HG02973 (cell line): Measurements from ENCODE around the gene DNM1L.
A peak's percentile ranks its signal among the peaks of the same experiment; 100 is the strongest.

Experiments used
- ATAC-seq: cut with Tn5 transposase; IDR thresholded peaks from one replicate; pipeline ENCODE4 v1.9.1; 2021; ENCODE audit warnings: moderate library complexity; ENCODE audit not compliant: unreplicated experiment

The DNM1L gene

DNA sequence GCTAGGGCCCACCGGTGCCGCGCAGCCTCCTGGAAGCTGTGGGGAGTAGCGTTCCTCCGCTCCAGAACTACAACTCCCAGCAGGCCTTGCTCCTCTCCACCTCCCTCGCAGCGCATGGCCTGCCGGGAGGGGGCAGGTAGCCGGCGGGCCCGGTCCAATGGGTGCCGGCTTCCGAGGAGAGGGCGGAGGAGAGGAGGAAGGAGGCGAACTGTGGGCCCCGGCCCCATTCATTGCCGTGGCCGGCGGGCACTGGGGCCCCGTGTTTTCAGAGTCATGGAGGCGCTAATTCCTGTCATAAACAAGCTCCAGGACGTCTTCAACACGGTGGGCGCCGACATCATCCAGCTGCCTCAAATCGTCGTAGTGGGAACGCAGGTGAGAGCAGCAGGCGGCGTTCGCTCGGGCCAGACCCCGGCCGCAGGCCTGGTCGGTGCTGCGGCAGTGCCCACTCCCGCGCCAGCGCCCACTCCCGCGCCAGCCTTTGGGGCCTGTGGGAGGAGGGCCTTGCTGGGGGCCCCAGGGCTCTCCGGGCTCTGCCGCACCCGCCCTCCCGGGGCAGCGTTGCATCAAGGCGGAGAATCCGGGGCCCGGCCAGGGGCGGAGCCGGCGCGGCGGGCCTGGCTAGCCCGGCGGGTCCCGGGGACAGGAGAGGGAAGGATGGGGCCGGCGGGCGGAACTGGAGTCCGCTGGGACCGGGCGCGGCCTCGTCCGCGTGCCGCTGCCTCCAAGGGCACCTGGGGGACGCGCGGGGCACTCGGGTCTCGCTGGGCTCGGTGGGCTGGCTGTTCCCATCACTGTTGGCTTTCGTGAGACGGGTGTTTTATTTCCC, at the start of gene DNM1L:
Gene DNM1L, plus strand, starts transcription at position 211 of the 829 bp plus-strand sequence. Its CDS starts 63 bp downstream, at position 274.
- ATAC-seq: peak; percentile 94

DNA sequence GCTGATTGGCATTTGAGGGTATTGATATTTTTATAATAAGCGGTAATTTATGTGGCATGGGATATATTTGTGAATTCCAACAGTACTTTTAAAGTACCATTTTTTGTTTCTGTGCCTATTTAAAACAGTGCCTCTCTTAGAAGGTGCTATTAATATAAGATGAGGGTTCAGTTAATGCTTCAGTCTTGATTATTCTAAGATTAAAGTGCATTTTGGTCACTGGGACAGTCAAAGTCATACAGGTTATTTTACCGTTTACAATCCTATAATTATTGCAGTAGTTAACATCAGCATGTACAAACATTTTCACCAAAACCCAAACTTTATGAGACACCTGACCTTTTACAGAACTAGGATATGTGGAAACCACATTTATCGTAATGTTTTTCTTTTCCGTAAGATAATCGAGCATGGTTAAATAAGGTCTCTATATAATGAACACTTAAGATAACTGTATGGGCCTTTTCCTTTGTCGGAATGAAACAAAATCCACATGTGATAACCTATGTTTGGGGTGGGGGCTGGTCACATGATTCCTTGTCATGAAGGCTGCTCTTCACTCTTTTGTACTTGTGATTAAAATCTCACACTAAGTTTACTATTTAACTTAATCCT, 37.7 kb upstream of the DNM1L start:
- ATAC-seq: no peak

DNA sequence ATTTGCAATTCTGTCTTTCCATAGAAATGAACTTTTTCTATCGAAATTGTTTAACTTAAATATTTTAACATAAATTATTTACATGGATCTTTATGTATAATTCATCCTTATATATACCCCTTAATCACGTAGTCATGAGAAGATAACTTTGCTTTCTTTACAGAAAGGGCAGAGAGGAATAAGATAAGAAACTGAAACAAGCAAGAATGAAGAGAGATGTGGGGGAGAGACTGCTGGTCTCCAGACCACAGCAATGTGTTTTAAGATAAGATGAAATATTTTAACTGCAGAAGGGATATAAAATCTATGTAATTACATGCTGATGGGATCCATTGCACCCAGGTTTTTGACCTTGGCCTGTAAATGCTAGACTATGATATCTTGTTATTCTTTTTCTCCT, 34.7 kb upstream of the DNM1L start:
- ATAC-seq: no peak

DNA sequence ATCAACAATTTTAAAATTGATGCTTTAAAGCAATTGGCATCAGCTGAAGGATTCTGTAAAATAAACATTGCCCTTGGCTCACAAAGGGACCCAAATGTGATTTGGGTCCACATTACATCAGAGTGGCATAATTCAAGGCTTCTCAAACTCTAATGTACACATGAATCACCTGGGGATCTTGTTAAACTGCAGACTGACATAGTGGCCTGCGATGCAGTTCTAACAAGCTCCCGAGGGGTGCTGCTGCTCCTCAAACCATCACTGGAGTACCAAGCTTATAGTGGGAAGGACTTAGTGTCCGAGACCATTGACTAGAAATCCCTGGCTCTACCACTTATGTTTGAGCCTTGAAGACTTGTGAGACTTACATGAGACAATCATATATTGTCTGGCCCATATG, 31.8 kb upstream of the DNM1L start:
- ATAC-seq: no peak

DNA sequence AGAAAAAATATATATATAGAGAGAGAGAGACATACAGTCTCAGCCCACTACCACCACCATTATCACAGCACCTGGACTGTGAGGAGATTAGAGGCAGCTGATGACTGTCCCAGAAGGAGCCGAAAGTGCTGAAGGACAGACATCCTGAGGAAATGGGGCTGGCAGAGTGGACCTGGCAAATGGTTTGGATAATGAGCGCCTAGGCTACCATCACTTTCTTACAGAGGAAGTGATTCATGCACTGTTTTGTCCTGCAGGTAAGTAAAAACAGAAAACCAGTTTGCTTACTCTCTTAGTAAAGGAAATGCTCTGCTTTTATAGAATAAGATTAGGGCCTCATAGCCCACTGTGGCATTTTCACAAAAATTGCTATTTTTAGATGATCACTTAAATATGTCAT, 28.6 kb upstream of the DNM1L start:
- no peak for ATAC-seq

DNA sequence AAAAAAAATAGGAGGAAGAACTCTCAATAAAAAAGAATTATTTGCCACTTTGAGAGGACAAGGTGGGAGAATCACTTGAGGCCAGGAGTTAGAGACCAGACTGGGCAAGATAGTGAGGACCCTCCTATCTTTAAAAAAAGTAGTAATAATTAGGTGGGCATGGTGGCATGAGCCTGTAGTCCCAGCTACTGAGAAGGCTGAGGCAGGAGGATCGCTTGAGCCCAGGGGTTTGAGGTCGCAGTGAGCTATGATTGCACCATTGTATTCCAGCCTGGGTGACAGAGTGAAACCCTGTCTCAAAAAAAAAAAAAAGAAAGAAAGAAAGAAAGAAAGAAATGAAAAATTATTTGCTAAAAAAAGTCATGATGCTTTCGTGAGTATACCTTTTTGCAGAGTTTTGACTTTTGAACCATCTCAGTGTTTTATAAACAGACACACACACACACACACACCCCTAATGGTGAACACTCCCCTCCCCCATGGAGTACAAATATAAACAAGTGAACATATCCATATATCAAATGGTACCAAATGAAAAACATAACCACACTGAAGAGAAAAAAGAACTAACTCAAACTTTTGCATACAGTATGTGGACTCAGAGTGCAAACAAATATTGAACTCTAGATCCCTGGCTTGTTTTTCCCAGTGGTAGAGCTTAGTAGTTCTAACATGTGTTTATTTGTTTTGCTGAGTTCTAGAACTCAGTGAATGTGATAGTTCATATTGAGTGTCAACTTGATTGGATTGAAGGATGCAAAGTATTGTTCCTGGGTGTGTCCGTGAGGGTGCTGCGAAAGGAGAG, 27.7 kb upstream of the DNM1L start:
- ATAC-seq: no peak

DNA sequence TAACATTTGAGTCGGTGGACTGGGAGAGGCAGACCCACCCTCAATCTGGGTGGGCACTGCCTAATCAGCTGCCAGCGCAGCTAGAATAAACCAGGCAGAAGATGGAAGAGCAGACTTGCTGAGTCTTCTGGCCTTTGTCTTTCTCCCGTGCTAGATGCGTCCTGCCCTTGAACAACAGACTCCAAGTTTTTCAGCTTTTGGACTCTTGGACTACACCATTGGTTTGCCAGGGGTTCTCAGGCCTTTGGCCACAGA, 27.2 kb upstream of the DNM1L start:
- ATAC-seq: no peak

DNA sequence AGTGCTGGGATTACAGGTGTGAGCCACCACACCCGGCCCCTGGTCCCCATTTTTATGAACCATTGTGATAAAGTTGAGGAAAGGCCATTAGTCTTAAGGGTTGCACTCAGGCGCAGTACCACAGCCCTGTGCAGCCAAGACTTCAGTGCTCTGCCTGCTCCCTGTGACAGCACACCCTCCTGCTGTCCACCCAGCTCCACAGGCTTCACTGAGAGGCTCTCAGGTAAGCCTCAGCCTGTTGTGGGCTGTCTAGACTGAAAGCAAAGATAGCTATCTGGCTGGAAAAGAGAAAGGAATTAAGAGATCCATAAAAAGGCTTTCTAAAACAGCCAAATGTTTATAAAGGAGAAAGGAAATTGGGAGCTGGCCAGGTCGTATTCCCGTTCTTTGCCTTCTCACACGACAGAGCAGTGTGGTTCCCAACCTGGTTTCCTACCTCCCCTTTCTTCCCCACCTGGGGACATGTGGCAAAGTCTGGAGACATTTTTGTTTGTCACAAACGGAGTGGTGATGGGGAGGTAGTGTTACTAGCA, 19.1 kb upstream of the DNM1L start:
- ATAC-seq: no peak

DNA sequence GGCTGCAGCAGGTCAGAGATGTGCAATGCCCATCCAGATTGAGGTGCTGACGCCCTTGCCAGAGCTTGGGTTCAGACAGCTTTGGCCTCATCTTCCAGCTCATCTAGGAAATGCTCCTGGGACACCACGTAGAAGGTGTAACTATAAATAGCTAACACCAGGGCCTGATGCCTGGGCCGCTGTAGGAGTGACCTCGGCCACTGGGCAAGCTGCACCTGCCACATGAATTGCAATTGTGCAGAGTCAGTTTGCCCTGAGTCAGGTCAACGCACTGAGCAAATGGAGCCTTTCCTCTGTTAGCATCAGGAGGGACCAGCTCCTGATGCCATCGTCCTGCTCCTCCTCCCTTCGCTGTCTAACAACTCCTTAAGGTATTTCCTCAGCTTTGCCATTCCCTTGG, 17.4 kb upstream of the DNM1L start:
- no peak for ATAC-seq

DNA sequence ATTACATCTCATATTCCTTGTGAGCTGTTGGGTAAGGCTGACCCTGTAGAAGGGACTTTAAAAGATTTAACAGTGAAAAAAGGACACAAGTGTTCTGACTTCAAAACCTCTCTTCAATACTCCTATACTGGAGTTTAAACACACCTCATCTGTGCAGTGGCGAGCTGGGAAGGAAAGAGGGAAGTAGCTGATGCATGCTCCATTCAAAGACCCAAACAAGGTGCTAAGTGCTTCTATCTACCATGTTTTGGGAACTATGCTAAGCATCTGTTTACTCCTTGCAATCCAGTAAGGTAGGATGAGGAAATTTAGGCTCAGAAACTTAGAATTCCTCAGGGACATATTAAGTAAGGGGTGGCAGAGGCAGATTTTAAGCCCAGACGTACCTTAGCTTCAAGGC, 16.4 kb upstream of the DNM1L start:
- no peak for ATAC-seq

DNA sequence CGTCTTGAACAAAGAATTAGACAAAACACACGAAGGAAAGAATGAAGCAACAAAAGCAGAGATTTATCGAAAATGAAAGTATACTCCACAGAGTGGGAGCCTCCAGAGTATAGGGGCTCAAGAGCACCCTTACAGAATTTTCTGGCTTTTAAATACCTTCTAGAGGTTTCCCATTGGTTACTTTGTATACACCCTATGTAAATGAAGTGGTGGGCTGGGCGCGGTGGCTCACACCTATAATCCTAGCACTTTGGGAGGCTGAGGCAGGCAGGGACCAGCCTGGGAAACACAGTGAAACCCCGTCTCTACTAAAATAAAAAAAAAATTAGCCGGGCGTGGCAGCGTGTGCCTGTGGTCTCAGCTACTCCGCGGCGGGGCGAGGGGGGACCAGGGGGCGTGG, 13.1 kb upstream of the DNM1L start:
- ATAC-seq: no peak

DNA sequence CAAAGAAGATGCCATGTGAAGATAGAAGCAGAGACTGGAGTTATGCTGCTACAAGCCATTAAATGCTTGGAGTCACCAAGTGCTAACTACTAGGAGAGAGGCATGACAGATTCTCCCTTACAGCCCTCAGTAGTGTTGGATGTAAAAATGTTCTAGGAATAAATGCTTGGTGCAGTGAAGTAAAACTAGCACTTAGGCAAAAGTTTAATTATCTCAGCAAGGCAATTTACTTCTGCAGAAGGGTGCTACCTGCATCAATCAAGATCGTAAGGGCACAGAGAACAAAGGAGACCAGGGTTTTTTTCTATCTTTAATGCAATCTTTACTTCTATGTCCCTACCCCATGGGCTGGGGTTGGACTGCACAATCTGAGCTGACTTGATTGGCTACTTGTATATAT, 9.5 kb upstream of the DNM1L start:
- ATAC-seq: no peak

DNA sequence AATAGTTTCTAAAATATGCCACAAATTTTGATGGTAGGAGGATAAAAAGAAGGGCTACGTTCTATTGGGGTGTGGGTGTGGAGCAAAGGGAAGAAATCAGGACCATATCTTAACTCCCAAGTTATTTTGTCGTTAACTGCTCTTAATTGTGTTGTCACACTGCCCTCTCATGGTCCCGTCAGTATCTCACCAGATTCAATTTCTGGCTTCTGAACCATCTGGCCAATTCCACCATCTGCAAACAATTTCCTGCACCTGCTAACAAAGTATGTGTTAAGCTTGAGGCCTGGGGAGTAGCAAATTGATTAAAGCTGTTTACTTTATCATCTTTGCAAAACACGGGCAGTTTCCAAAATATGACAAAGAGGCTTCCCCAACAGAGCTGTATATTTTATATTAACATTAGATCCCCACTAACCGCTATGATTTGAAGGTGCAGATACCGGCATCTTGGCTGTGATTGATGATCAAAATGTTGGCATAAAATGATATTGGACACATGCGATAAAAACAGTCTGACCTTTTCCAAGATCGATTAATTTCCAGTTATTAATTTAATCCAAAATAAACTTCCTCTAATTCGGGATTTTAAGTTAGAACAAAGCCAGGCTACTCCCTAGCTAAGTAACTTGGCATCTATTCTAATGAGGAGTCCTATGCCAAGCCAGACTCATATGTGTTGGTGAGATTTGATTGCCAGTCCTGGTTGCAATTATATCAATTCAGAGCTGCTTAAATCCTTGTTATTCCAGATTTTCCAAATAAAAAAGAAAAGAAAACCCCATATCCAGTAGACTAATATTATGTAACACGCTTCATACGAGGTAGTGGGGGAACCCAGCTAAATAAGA, 6.9 kb upstream of the DNM1L start:
- ATAC-seq: no peak

DNA sequence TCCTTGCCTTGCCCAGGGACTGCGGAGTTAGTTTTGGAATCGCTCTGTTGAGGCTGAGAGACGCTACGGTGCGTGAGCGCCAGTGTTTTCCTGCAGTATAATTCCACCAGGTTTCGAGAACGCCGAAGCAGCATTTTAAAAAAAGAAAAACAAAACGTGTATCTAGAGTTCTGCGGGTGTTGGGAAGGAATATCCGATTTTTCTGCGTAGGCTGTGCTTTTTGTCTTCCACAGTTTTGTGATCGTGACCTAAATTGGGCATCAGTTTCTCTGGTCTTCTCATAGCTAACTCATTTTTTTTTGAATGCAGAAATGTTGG, 778 bp downstream of the DNM1L start:
- no peak for ATAC-seq

DNA sequence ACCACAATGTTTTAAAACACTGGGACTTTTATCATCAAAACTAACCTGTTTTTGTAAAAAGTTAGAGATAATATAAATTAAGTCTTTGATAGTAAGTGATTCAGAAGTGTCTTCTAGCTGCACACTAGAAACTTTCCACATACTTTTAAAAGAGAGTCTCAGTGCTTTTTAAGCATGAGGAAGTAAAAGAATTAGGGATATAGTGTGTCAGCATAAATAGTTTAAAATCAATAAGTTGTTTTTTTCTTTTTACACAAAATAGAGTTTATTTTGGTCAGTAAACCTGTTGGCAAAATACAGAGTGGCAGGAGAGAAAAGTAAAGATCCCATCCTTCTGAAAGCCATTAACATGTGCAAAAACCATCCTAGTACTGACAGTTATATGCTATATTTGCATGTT, 1.7 kb downstream of the DNM1L start:
- no peak for ATAC-seq

DNA sequence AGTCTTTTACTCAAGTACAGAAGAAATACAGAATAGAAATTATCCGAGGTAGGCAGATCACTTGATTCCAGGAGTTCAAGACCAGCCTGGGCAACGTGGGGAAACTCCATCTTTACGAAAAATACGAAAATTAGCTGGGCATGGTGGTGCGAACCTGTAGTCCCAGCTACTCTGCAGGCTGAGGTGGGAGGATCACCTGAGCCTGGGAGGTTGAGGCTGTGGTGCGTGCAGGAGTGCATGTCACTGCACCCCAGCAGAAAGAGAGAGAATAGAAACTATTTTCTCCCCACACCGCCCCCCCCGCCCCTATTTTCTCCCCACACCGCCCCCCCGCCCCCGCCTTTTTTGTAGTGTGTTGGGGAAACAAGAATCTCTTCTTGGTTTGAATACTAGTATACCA, 2.2 kb downstream of the DNM1L start:
- ATAC-seq: no peak

DNA sequence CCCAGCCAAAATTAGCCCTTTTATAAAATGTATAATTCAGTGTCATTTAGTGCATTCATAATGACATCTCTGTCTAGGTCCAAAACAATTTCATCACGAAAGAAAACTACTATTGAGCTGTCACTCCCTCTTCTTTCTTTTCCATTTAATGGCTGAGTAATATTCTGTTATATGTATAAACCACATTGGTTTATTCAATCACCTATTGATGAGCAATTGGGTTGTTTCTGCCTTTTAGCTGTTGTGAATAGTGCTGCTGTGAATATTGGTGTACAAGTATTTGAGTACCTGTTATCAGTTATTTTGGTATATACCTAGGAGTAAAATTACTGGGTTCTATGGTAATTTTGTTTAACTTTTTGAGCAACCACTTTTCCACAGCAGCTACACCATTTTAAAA, 7.2 kb downstream of the DNM1L start:
- no peak for ATAC-seq

DNA sequence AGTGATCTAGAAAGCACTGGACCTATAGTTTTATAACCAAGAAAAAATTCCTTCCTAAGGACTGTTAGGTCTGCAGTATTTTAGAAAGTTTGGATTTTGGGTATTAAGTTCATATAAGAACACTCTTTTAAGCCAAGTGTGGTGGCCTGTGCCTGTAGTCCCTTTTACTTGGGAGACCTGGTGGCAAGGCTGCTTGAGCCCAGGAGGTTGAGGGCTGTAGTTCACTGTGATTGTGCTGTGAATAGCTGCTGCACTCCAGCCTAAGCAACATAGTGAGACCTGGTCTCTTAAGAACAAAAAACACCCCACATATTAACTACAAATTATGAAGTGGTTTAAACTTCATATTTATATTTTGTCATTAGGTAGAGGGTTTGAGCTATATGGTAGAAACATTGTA, 9.7 kb downstream of the DNM1L start:
- no peak for ATAC-seq

DNA sequence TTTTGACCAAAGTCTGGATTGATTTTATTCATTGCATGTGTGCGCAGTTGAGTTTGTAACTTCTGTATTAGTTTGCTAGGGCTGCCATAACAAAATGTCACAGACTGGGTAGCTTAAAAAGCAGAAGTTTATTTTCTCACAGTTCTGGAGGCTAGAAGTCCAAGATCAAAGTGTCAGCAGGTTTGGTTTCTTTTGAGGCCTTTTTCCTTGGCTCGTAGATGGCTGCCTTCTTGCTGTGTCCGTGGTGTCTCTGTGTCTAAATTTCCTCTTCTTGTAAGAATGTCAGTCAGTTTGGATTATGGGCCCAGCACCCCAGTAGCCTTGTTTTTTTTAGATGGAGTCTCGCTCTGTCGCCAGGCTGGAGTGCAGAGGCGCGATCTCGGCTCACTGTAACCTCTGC, 11.8 kb downstream of the DNM1L start:
- ATAC-seq: no peak

DNA sequence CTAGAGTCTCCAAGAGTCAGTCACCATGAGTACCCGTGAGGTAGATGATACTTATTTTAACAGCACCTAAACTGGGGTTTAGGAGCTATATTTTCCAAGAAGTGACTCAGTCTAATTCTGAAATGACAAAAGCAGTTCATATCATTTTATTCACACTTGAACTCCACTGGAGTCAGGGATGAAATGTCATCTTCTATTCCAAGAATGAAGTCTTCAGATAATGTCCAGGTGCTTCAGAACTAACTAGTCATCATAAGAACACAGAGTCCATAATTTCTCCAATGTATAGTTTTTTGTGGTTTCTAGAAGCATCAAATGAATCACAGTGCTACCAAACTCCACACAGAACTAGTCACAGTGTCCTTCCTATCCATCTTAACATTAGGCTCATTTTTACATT, 13.3 kb downstream of the DNM1L start:
- ATAC-seq: no peak

DNA sequence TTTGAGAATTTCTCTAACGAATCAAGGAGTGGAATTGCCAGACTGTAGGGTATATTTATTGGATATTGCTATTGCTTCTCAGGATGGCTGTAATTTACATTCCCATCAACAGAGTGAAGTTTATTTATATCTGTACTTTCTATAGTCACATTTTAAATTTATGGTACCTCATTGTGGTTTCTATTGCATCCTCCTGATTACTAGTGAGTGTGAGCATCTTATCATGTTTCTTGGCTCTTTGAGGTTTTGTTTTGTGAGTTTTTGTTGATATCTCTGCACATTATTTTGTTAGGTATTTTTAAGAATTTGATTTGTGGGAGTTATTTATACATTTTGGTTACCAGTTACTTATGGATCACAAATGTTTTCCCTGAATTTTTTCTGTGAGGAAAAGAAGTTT, 13.9 kb downstream of the DNM1L start:
- no peak for ATAC-seq
